HG03045 (cell line): ENCODE data around the gene ERC2.

ENCODE experiments used
- ATAC-seq: cut with Tn5 transposase; IDR thresholded peaks from one replicate; pipeline ENCODE4 v1.9.1; 2021; ENCODE audit warnings: mild to moderate bottlenecking, moderate library complexity; ENCODE audit not compliant: unreplicated experiment

Gene ERC2

DNA sequence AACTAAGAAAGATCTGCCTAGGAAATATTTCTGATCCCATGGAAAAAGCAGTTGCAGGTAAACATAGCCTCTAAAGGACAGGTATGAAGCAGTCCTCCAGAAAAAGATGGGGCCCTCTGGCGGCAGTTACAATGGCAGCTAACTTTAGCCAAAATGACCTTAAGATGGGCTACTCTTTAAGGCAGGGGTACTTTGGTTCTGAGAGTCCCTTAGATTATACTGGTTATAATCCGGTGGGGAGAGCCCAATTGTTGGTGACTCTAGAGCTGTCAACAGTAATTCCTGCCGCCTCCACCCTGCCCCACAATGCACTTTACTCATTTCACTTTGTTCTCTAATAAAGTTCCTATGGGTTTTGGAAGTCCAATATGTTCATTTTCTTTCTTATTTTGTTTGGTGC is 568.4 kb downstream of the ERC2 start:
- no peak for ATAC-seq

DNA sequence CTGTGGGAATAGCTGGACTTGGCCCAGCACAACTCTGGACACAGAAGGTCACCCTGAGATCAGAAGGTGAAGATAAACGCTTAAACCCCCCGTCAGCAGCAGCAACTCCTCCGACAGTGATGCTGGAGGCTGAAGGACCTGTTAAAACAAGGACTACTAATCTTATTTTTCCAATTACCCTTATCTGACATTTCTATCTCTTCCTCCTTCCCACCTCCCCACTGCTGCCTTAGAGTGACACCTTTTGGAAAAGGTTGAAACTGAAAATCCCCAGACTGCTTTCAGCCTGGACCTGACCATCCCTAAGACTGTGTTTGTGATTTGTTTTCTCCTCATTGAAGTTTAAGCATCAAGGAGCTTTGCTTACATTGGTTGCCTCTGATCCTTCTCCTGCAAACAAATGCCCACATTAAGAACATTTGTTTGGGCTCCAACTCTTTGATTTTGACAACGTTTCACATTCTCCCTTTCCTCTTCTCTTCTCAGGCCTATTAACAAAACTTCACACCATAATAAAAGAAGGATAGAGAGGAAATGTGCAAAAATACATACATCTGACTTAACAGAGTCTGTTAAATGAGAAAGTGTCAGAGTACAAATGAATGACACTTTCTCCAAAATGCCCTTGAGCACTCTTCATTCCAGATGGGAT is 570.6 kb downstream of the ERC2 start:
- no peak for ATAC-seq

DNA sequence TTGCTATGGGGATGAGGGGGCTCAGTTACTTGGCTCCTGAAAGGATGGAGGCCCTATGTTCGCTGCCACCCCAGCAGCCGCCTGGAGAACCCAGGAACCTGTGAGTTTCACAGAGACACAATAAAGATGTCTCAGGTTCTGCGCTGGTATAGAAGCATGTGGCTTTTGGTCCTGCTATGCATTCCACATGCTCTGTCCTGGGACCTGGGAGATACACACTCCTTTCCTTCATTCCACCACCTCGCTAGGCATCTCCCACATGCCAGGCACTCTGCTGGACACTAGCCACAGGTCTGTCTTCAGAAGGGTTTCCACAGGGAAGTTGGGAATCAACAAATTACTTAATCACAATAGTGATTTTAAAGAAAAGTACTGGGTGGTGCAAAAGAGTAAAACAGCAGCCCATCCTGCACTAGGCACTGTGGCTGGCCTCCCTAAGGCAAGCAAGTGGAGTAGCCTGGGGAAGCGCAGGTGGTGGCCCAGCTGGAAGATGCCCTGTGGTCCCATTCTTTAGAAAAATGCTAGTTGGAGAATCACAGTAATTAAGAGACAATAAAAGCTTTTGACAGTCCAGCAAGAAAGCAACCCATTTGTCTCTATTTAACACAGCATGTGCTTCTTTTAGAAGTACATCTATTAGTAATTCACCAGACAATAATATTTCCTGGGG is 572.2 kb downstream of the ERC2 start:
- no peak for ATAC-seq

DNA sequence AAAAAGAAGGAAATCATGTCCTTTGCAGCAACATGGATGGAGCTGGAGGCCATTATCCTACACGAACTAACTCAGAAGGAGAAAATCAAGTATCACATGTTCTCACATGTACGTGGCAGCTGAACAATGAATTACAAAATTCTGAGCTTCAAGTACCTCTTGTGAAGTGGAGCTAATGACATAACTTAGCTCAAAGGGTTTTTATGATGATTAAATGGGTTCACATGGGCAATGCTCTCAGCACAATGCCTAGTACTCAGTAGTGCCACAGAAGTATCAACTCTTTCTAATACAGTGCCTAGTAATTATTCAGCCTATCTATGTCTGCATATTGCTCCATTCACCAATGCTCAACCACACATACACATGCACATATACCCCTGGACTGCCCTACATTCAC is 573.7 kb downstream of the ERC2 start:
- no peak for ATAC-seq

DNA sequence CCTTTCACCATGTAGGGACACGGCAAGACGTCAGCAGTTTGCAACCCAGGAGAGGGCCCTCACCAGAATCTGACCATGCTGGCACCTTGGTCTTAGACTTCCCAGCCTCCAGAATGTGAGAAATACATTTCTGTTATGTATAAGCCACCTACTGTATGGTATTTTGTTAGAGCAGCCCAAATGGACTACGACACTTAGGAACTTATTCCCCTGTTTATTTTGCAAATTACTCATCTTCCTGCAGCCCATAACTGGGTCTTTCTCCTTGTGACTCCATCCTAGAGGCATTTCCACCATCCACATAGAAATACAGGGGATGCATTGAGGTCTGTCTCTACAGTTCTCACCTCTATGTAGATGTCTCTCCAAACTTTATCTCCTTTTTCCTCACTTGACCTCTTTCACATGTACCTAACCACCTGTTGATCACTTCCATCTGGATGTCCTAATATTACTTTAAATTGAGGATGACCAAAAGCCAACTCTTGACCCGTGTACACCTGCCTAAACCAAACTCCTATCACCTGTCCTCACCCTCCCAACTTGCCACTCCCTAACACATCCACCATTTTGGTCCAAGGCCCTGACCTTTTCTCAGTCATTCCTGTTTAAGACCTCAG is 575.1 kb downstream of the ERC2 start:
- ATAC-seq = no peak

DNA sequence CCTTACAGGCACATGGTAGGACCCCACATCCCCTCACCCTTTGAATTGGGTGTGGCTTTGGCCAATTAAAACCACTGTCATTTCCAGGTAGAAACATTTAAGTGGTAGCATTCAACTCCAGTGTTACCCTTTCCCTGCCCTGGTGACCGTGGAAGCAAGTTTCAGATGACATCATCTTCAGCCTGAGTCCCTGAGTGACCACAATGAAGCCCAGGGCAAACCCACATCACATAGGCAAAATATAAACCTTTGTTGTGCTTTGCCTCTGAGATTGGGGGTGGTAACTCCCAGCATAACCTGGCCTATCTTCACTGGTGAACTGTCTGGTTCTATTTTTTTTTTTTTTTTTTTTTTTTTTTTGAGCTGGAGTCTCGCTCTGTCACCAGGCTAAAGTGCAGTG is 577.2 kb downstream of the ERC2 start:
- no peak for ATAC-seq

DNA sequence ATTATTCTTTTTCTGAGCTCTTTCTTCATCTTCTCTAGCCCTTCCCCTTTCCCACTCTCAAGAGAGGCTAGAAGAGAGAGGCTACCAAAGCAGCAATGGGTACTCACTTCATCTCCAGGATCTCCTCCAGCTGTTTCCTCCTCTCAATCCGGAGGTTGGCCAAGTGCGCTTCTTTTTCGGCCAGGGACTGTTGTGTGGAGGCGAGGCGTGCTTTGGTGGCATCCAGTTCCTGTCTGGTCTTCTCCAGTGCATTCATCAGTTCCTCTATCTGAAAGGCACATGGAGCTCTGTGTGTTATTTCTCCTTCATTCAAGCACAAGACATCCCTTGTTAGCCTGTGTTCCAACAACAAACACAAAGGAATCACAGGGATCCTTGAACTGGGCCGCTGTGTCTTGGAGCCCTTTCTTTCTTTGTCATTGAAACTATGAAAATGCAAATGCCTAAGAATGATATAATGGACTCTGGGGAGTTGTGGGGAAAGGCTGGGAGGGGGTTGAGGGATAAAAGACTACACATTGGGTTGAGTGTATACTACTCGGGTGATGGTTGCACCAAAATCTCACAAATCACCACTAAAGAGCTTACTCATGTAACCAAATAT is 579.9 kb downstream of the ERC2 start:
- ATAC-seq = no peak

DNA sequence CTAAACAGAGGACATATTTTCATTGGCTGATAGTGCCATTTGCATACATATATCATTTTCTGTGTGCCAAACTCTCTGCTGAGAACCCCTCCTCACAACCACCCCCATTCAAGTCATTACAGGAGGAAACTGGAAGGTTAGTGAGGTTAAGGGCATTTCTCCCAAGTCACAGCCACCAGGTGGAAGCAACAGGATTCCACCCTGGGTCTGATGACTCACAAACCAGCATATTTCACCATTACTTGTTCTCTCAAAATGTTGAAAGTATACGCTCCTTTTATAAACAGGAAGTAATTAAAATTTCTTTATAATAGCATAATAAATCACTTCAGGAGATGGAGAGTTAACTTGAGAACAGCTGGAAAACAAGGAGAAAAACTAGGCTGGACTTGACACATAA is 582.5 kb downstream of the ERC2 start:
- no peak for ATAC-seq

DNA sequence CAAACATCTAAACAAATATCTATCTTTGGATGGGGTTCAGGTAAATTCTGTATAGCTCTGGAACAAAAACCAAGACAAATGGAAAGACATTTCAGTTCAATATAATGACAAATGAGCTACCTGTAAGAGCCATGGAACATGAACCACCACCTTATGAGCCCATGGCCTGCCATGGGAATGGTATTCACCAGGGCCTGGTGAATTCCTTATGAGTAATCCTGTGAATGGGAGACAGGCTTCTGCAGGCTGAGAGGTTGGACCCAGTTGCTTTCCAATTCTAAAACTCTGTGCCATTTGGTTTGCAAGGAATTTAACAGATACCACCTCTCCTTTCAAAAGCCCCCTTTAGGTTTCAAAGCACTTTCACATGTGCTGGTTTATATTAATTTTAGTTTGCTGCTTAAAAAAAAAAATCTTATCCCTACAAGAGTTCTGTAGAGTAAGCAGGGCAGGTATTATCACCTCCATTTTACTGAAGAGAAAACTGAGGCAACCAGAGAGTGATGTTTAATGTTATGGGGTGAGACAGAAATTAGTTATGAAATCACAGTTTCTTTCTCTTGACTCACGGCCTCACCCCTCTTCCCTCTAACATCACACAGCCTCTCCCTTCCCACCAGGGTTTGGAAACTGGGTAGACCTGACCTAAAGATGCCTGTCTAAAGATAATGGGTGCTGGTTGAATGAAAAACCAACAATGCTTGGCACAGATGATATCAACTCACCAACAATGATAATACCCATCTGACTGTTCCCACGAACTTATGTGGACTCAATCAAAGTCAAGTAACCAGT is 583.6 kb downstream of the ERC2 start:
- ATAC-seq = no peak

DNA sequence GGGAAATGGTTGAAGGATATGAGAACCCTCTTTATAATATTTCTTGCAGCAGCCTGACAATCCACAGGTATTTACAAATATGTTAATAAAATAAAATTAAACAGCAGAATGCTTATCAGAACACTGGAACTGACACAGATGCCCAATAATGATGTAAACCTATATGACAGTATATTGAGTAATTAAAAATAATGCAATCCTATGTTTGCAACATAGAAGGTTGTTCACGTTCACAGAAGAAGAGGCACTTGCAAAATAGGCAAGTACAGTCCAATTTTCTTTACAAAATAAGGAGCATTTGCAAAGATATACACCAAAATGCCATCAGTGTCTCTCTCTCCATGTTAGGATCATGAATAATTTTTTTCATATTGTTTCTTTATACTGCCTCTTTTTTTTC is 584.2 kb downstream of the ERC2 start:
- no peak for ATAC-seq

DNA sequence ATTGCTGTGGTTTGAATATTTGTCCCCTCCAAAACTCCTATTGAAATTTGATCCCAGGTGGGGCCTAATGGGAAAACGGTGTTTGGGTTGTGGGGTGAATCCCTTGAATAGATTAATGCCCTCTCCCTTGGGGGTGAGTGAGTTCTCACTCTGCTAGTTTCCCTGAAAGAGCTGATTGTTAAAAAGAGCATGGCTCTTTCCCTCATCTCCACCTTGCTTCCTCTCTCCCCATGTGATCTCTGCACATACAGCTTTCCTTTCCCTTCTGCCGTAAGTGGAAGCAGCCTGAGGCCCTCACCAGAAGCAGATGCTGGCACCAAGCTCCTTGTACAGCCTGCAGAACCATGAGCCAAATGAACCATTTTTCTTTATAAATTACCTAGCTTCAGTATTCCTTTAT is 586.3 kb downstream of the ERC2 start:
- no peak for ATAC-seq

DNA sequence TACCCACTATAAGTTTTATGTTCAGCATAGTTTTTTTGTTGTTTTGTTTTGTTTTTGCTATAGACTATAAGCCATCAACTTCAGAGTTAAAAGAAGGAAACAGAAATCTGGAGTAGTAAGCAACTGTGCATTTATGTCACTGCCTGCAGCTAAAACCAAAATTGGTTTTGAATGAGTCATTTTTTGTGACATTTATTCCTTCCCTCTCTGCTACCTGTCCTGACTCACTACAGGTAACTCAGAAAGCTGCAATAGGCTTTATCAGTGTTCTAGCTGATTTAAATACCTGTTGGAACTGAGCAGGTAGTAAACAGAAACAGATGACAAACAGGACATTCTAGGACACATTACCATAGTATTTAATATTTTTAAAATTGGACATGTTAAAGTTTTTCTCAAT is 587.9 kb downstream of the ERC2 start:
- no peak for ATAC-seq

DNA sequence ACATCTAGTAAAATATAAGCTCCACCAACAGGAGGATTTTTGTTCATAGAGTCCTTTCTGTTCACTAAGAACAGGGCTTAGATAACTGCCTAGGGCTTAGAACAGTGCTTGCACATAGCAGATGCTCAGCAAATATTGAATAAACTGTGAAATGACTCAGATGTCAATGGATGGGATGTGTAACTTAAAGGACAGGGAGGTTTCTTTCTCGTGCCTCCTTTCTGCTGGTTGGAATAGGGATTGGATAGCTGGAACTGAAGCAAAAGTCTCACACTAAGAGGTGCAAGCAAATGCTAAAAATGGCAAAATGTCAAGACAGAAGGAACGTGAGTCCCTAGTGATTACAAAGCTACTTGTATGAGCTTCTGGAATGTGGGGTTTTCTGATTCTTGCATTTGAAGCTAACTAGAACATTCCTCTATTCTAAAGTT is 588.4 kb downstream of the ERC2 start:
- no peak for ATAC-seq

DNA sequence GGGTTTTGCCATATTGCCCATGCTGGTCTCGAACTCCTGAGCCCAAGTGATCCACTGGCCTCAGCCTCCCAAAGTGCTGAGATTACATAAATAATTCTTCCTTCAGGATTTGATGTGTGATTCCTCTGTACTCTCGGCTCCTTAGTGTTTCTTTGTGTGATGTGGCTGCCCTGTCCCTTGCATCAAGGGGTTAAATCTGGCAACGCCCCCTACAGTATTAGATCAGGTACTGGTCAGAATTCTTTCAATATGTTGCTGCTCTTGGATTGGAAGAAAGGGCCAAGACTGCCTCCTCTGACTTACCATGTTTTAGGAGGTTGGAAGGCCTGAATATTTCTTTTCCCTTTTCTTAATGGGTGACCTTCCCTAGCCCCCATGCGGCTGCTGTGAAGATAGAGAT is 590.6 kb downstream of the ERC2 start:
- no peak for ATAC-seq

DNA sequence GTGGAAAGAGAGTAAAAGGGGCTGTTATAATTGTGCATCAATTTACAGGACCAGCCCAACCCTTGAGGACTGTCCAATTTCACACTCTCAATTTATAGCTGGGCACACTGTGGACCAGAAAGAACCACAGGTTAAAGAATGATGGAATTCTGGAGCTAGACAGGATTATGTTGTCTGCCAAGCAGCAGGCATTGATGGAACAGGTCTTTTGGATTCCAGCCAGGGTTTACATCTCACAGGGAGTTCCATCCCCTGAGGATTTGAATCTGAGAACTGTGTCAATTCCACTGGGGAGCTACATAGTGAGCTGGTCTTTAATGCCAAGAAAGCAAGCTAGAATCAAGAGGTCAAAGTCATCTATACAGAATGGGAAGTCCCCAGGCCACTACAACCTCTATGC is 591.7 kb downstream of the ERC2 start:
- ATAC-seq = no peak

DNA sequence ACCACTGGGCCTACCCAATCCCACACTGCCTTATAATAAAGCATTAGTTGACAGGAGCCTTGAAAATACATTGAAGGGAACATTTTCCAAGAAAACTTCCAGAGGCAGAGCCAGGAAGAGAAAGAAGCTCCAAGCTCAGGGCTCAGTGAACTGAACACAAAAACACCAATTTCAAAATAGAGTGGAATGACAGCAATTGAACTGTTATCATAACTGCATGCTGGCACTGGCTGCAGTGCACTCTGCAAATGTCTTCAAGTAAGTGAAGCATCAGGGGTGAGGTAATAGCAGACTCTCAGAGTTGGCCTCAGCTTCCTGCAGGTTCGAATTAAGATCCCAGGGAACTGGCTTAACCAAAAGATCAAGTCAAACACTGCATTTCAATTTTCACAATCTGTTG is 593.2 kb downstream of the ERC2 start:
- no peak for ATAC-seq

DNA sequence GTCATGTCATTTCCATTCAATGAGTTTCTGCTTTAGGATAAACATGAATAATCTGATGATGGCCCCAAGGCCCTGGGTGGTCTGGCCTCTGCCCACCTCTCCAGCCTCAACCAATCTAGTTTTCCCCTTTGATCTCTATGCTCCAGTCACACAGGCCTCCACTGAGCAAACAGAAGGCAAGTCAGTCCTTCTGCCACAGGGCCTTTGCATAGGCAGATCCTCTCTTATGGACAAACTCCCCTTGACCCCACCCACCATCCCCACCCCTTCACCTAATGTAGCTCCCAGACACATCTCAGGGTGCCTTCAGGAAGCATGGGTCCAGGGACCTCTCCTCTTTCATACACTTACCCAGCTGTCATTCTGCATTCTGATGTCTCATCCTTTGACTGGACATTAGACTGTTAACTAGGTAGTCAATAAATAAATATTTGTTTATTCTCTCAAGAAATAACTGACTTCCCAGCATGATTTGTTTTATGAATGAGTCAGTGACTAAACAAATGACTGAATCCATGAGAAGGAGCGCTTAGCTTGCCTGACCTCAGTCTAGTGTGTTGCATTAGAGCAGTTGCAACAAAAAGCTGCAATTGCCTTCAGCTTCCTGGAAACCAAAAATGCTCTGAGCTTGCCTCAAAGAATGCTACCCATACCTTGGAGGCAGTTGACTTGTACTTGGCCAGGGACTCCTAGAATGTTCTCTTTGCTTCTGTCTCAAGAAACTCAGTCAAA is 594.6 kb downstream of the ERC2 start:
- ATAC-seq = no peak

DNA sequence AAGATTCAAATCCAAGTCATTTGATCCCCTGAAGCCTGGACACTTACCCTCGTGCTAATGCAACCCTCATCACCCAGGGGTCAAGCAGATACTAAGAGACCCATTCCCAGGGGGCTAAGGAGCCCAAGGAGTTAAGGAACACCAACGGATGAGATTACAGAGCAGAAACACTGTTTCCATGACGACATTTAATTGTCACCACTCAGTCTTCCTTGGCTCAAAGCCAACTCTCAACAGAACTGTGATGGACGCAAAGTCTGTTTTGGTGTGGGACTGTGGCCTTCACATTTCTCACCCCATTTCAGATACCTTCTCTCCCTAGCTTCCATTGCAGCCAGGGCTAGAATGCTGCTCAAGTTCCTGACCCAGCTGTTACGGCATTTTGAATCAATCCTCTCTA is 597.7 kb downstream of the ERC2 start:
- ATAC-seq = no peak

DNA sequence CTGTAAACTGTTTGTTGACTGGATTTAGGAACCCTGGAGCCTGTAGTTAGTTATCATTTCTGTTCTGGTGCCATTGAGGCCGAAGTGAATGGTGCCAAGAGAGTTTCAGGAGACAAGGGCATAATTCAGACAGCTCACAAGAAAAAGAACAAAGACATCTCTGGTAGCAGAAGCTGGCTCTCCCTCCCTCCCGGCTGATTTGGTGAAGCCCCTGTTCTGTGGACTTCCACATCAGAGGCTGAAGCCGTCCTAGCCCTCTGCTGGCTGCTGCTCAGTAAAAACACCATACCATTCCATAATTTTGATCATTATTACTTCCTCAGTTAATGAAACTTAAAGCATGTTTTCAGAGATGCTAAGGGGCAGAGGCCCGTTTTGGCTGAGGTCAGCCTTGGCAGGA is 599.9 kb downstream of the ERC2 start:
- ATAC-seq = no peak

DNA sequence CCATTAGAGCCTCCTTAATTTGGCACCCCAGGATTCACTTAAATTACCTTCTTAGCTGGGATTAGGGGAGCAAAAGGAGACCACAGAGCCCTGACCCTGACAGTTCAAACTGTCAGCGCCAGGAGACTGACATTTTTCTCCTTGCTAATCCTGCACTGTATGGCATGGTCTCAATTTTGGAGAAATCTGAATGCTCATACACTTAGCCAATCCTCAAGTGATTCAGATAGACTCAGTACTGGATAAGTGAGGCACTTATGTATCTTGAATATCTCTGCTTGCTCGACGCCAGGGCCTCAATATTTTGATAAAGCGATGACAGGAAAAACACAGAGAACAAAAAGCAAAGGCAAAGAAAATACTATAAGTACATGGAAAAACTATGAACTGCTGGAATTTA is 605.2 kb downstream of the ERC2 start:
- ATAC-seq = no peak
